Stimulated activated CD4-positive, alpha-beta T cell treated with anti-CD3 and anti-CD28 coated beads, Interleukin-1b, Interleukin-23, amount 100 ng/mL, for 1 hour (primary cell): ENCODE measurements around the gene DNAH8.

Source experiments
- DNase-seq, 2 donors: peaks; one replicate each; pipeline ENCODE4 v3.0.0-alpha.2; 2020; ENCODE audit warnings: low read depth in 2 of 2

Gene DNAH8

DNA sequence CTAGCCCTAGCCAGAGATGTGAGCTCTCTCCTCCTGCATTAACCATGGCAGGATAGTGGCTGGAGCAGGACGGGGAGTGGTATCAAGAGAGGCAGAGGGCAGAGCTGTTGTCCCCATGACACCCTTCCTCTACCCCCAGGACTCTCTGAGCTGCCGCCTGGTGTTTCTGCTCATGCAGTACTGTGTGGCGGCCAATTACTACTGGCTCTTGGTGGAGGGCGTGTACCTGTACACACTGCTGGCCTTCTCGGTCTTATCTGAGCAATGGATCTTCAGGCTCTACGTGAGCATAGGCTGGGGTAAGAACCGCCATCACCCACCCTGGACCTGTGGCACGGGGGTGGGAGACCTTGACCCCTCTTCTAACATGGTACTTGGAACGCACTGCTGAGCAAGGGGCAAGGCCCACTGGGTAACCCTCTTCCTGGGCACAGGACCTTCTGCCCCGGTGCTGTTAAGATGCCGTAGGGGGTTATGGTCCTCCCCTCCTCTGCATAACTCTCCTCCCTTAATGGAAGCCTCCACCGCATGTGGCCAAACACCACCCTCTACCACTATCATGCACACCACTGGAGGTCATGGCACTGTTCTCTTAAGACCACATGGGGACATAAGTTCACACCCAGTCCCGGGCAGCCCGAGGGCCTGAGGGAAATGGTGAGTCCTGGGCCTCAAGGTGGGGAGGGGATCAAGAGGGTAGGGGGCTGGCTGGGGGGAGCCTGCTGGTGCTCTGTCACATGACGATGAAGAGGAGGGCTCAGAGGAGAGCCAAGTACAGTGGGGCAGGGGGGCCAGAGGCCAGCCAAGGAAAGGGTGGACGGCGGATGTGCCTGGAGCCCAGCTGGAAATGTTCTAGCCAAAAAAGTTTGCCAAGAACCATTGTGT lies 358.6 kb downstream of the DNAH8 start:
- no peak for DNase-seq

DNA sequence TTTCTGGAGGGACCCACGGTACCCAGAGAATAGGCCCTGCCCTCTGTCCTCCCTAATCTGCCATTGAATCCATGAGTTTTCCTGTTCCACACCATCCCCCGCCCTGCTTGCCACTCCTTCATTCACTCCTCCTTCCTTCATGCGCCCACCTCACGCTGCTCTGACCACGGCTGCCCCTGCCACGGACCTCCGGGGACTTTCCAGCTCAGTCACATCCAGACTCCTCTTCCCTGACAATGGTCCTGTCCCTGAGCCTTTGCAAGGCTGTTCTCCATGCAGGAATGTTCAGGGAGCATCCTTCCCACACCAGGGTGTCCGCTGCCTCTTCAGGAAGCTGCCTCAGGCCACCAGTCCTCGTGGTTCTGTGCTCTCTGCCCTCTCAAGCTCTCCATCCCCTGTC lies 359.4 kb downstream of the DNAH8 start:
- DNase-seq = no peak

DNA sequence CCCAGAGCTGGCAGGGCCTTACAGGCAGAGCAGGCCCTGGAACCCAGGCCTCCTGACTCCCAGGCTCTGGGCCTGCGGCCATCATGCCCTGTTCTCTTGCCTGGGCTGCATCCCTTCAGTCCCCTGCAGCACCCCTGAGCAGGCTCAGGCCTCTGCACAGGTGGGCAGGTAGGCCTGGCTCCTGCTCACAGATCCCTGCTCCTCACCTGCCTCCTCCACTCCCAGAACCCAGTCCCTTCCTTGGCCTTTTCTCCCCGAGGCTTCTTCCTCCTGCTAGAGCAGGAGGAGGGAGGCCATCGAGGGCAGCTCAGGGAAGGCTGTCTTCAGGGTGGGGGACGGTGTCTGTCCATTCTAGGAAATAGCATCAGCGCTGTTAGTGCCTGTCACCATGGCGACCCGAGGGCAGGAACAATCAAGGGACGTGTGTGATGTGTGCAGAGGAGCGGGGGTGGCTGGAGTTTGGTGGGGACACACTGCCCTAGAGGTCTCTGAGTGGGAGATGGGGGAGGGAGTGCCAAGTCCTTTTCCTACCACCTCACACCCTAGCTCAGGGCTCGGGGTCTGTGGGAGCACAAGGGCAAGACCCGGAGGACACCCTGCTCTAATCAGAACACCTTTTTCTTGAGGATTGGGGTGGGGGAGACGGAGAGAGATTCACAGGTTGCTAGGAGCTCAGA lies 360.0 kb downstream of the DNAH8 start:
- no peak for DNase-seq

DNA sequence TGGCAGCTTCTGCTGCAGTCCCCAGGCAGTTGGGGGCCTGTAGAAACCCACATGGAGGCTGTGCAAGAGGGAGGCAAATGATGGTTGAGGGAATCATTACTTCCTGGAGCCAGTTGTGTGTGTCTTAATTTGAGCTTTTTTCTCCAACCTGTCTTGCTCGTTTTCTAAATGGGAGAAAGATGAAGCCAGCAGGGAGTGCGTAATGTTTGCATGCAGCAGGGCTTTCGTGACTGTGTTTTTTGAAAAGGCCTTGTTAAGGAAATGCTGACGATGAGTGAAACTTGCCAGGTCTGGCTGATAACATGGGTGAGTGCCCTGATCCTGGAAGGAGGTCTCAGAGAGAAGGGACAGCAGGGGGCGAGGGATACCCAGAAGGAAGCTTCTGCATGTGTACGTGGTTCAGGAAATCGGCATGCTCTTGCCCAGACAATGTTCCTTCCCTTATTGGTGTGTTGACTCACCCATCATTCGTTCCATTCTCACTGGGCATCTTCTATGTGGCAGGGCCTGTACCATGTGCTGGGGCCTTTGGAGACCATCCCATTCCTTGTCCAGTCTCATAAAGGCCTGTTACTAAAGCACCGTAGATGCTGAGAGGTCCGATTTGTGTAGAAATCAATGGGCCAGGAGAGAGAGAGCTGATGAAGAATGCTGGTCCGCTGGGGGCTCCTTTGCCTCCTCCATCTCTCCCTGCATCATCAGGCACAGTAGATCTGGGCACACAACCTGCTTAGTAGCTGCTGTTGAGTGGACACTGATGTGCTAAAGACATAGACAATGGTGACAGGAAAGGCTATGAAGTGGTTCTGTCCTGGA lies 360.9 kb downstream of the DNAH8 start:
- no peak for DNase-seq

DNA sequence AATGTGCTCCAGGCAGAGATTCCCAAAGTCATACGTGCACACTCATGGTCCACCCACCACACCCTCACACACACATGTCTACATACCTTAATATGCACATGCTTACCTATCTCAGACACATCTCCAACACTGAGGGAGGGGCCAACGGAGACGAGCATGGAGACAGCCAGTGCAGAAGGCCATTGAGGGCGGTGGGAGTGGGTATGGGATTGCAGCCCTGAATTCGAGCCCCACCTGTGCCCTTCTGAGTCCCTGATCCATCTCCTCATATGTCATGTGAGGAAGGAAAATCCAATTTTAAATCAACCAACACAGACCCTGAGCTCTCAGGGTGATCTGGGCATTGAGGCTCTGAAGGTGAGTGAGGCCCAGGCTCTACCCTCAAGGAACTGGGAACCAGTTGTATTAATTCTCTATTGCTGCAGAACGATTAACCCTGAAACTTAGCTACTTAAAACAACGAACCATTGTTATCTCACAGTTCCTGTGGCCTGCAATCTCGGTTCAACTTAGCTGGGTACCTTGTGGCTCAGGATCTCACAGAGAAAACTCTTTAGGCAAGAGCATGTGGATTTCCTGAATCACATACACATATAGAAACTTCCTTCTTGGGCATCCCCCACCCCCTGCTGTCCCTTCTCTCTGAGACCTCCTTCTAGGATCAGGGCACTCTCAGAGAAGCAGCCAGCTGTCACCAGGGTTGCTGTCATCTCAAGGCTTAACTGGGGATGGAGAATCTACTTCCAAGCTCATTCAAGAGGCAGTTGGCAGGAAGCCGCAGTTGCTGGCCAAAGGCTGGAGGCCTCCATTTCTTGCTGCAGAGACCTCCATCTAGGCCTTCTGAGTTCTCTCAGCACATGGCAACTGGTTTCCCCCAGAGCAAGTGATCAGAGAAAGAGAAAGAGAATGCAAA lies 361.8 kb downstream of the DNAH8 start:
- no peak for DNase-seq

DNA sequence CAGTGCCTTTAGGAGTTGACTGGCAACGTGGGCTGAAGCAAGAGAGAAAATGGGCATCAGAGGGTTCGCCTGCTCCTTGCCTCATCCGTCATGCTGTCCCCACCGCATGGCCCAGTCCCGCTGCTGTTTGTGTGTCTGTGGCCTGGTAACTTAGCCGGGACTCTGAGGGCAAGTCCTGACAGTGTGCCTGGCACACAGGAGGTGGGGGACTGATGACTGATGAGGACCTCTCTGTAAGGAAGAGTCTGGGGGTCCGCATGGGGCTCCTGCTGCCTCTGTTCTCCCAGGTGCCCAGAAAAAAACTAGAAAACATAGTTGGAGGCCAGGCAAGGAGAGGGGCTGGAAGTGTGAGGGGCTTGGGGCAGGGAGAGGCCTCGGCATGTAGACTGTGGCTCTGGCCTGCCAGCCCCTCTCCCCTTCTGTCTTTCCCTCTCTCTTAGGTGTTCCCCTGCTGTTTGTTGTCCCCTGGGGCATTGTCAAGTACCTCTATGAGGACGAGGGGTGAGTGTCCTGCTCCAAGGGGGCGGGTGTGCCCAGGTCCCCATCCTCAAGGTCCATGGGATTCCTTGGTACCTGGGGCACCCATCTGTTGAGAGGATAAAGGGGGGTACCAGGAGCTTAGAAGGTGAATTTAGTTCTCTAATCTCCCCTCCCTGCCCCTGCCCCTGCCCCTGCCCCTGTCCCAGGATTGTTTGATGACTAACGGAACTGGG lies 362.9 kb downstream of the DNAH8 start:
- DNase-seq = no peak

DNA sequence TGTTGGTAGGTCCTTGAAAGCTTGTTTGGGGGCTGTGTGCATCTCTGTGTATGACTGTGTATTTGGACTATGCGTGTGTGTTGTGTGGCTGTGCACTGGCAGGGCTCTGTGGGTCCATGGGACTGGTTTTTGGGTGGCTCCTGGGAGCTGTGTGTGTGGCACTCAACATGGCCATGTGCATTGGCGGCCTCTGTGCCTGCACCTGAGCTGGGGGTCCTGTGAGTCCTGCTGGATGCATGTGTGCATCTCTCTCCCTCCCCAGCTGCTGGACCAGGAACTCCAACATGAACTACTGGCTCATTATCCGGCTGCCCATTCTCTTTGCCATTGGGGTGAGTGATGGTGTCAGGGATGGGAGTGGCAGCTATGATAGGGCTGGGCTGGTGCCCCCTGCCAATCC lies 363.6 kb downstream of the DNAH8 start:
- DNase-seq = no peak

DNA sequence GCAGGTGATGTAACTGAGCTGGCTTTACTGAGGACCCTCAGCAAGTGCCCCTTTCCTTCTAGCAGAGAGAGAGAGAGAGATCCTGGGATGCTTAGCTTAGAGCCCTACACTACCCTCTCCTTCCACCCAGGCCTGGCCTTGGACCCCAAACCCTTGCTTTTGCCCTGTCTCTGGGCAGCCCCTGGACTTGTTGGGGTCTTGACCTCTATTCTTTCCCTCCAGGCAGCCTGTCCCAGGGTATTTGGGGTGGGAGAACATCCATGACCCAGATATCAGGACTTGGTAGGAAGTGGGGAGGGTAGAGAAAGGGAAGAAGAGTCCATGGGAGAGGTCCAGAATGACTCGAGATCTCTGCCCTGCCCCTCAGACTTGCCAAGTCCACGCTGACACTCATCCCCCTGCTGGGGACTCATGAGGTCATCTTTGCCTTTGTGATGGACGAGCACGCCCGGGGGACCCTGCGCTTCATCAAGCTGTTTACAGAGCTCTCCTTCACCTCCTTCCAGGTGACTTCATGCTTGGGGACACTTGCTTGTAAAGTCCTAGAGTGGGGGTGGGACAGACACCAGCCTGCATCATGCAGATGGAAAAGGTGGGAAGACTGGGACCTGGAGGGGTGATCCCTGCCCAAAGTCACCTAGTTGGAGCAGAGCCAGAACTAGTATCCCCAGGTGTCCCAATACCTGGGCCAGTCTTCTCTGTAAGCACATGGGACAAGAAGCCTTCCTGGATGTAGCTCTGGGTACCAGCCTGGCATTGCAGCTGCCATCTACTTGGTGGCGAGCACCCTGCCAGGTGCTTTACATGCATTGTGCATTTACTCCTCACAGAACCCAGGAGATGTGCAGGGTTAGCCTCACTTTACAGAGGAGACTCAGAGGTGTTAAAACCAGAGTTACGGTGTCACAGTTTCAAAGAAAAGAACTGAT lies 364.4 kb downstream of the DNAH8 start:
- no peak for DNase-seq
